Ureter (tissue), 1 donor: ENCODE results near the gene LTO1. TPM values are rescaled to one million over a fixed set of nuclear protein-coding genes. Genes with fewer than 3 reads are reported as not detected.
"Not testable (repeated sequence)": the region's sequence is repeated elsewhere in the genome, so short reads cannot be mapped to it uniquely, and the experiment has no call there.

Experiments used
- DNase-seq: peaks from one replicate; pipeline ENCODE4 v3.0.0-alpha.2; 2020; ENCODE audit warnings: low spot score
- total RNA-seq: library from RNA; stranded (reverse); gene quantifications from one replicate; pipeline ENCODE4 v1.2.4, GENCODE V29; 2023
- donor health status: DM: yes; HTN: yes; CAD: no.

The LTO1 gene
- total RNA-seq, 1 donor from 2014 or later, result 42.1 TPM

DNA sequence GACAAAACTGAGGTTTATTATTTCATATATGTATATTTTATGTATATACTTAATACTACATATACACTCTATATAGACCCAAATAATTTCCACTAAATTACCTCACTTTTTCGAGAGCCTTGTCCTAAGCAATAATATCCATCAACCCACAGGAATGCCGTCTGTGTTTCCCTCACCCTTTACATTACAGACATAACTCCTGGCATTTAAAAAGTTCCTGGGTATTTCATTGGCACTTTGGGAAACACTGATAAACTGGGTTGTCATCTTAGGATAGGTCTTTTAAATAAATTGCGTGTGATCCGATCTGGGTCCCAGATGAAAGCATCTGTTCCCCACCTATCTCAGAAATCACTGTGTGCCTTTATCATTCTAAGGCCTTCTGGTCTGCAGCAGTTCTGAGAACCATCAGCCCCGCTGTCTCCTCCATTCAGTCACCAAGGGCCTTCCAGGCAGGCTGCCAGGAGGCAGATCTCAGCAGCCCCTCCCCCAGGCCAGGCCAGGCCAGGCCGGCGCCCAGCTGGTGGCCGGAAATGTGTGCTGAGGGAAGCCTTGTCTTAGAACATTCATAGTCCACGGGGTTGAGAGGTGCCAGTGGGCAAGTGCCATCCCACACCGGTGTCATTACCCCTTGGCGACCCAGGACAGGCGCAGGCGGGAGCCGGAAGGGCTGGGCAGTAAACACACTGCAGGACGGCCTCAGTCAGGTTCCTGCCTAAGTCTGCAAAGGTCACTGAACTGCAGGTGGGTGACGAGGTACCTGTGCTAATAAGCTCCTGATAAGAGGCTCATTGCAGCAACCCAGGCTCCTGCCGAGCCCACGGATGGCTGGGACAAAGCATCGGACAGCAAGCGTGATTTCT, 25.4 kb upstream of the LTO1 start:
- no peak for DNase-seq

DNA sequence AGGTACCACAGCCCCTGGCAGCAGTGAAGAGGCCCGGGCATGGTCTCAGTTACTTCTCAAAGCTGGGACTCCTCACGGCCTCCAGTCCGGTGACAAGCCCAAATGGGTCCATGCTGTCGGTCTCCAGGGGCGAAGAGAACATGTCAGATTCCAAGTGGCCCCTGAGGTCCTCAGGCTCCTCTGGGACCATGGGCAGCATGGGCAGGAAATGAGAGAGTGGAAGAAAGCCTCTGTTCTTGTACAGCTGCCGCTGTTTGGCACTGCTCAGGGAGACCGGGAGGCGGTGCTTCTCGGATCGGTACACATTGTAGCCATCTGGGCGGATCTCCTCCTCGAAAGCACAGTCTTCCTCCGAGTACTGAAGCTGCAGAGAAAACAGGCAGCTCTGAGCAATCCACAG, 24.1 kb upstream of the LTO1 start:
- no peak for DNase-seq

DNA sequence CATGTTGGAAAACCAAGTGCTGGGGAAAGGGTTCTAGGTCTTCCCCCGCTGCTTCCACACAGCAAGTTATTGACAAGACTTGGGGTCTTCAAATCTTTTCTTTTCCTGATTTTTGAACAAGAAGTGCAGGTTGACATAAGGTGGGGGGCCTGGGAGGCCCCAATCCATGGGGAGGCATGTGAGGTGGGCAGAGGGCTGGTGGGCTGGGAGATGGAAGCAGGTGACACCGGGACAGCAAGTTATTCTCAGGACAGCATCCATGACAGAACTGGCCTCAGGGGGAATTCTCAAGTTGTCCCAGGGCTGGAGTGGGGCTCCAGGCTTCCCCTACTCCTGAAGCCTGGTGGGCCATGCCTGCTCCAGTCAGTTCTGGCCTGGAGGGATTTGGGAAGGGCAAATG, 23.2 kb upstream of the LTO1 start:
- DNase-seq, result no peak

DNA sequence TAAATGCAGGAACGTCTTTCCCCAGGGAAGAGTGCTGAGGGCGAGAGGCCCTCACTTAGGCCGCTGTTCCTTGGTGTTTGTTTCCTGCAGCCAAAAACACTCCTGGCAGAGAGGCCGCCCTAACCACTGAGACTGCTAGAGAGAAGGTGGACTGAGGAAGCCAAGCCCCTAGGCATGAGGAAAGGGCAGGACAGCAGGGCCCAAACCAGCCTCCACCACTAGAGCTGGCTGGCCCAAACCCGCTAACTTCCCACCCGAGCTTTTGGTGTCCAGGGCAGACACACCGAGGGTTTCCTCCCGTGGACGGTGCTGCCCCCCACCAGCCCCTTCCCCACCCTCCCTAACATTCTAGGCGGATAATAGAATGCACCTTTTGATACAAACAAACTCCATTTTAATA, 22.7 kb upstream of the LTO1 start:
- no peak for DNase-seq

DNA sequence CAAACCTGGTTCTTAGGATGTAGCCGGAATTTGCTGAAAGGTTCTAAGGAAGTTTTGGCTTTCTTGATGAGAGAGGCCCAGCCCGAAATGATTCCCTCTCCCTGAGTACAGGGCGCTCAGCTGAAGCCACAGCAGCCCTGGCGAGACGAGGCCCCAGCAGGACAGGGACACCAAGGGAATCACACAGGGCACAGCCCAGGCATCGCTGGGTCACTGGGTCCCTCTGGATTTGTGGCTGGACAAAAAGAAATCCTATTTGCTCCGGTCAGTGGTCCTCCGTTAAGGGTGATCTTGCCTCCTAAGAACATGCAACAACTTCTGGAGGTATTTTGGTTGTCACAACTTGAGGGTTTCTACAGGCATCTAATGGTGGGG, 22.3 kb upstream of the LTO1 start:
- no peak for DNase-seq

DNA sequence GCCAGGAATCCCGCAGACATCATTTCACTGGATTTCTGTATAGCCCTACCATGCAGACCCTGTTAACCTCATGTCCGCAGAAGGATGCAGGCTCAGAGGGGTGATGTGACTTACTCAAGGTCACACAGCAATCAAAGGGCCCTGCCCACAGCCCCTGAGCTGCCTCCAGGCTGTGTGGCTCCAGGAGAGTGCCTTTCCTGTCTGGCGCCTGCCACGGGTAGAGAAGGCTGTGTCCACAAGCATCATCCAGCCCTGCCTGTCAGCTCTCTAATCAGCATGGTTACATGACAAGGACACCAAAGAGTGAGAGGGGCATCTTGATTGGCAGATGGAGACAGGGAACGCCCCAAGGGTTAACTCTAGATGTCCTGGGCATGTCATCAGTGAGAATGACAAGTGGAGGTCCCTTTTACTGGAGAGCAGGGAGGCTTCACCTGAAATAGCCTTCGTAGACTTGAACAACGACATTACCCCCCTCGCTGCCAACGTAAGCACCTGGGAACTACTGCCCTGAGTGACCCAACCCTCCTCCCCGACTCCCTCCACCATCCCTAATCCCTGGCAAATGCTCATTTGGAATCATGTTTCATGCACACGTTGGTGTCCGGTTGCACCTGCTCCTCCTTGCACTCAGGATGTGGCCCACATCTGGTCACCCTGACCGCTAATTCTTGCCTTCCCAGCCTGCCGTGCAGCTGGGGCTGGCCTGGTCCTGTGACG, 21.8 kb upstream of the LTO1 start:
- no peak for DNase-seq

DNA sequence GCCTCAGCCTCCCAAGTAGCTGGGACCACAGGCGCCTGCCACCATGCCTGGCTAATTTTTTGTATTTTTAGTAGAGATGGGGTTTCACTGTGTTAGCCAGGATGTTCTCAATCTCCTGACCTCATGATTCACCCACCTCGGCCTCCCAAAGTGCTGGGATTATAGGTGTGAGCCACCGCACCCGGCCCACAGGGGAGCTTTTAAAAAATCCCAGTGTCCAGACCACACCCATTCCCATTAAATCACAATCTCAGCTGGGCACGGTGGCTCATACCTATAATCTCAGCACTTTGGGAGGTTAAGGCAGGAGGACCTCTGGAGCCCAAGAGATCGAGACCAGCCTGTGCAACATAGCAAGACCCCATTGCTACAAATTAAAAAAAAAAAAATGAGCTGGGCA, 20.8 kb upstream of the LTO1 start:
- not testable (repeated sequence) for DNase-seq

DNA sequence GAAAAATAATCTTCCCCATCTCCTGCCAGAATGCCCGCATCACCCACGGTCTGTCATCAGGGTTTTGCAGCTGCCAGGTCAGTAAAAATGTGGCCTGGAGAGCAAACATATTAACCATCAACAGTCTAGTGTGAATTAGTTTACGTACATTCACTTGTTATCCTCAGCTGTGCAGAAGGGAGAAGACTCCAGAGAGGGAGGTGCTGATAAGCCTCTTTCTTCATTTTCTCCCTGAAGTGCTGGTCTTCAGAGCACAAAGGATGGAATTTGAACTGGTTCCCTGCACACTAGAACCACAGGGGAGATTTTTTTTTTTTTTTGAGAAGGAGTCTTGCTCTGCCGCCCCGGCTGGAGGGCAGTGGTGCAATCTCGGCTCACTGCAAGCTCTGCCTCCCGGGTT, 20.4 kb upstream of the LTO1 start:
- DNase-seq, result no peak

DNA sequence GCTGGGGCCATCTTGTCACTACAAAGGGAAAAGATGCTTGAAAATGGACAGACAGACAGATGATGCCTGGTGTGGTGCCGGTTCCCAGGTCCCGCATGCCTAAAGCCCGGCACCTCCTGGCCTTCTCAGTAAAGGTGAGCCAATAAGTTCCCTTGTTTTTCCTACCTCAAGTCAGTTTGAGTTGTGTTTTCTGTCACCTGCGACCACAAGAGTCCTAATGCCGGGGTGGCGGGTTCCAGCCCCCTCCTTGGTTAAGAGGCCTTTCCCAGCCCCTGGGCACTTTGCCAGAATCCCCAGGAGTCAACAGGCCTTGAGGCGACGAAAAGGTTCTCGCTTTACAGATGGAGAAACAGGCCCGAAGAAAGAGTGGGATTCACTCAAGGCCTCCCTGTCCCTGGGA, 19.6 kb upstream of the LTO1 start:
- no peak for DNase-seq

DNA sequence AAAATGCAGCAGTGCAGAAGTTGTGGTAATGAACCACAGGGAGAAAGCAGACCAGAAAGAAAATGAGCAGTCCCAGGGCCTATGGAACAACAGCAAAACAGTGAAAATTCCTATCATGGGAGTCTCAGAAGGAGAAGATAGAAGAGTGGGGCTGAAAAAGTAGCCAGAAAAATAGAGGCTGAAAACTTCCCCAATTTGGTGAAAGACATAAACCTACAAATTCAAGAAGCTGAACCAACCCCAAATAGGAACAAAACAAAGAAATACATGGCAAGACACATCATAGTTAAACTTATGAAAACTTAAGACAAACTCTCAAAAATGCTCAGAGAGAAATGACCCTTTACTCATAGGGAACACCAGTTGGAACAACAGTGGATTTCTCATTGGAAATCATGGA, 17.3 kb upstream of the LTO1 start:
- DNase-seq, result no peak

DNA sequence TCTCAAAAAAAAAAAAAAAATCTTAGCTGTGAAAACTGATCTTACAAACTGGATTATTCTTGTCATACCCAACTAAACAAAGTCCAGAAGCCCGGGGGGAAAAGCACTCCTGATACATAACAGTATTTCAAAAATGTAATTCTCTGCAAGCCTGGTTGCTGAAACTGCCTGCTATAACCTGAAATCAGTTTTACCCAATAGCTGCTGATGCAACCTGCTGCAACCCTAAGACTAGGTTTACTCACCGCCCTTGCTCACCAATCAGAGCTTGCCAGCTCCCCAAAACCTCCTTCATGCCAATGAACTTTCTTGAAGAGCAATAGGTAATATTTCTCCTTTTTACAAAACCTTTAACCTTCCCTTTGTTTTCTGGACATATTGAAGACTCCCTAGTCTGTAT, 16.3 kb upstream of the LTO1 start:
- DNase-seq, result no peak

DNA sequence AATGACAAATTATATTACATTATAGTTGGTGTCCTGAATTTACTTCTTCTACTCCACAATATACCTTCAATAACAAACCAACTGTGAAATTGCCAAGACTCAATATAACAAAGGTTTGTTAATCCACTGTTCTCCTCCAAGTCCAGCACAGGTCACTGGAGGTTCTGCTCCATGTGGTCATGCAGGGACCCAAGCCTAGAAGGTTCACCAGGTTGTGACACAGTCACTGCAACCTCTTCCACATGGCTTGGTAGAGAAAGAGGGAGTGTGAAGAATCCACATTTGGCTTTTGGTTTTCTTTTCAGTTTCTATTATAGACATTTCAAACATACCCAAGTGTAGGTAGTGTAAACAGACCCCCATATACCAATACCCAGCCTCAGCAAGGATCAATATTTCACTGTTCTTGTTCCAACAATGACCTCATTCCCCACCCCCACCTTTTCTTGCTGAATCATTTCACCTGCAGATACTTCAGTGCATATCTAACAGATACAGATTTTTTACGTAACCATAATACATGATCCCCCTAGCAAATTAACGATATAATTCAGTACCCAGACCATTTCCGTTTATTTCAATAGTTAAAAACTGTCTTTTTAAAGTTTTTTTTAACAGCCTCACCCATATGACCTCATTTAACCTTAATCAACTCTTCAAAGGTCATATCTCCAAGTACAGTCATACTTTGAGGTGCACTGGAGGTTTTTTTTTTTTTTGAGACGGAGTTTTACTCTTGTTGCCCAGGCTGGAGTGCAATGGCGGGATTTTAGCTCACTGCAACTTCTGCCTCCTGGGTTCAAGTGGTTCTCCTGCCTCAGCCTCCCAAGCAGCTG, 14.5 kb upstream of the LTO1 start:
- no peak for DNase-seq

DNA sequence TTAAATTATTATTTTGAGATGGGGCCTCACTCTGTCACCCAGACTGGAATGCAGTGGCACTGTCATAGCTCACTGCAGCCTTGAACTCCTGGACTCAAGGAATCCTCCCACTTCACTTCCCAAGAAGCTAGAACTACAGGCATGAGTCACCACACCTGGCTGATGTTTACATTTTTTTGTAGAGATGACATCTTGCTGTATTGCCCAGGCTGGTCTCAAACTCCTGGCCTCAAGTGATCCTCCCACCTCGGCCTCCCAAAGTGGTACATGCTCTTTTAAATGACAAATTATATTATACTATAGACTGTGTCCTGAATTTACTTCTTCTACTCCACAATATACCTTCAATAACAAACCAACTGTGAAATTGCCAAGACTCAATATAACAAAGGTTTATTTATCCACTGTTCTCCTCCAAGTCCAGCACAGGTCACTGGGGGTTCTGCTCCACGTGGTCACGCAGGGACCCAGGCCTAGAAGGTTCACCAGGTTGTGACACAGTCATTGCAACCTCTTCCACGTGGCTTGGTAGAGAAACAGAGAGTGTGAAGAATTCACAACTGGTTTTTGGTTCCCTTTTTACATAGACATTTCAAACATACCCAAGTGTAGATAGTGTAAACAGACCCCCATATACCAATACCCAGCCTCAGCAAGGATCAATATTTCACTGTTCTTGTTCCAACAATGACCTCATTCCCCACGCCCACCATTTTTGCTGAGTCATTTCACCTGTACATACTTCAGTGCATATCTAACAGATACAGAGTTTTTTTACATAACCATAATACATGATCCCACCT, 13.0 kb upstream of the LTO1 start:
- DNase-seq, result not testable (repeated sequence)

DNA sequence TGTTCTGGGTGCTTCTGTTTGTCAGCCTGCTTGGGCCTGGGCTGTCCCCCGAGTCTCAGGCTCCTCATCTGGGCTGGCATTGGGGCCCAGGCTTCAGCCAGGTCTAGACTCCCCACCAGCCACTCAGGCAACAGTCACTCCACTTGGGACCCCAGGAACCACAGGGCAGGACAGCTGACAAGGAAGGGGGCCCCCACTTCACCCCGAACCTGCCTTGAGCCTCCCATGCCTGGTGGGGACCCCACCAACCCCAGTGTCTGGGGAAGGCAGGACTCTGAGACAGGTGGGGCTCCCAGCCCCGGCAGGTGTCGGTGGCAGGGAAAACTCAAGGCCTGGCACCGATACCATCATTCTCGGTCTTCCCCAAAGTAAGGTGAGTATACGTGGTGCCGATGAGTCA, 11.7 kb upstream of the LTO1 start:
- no peak for DNase-seq

DNA sequence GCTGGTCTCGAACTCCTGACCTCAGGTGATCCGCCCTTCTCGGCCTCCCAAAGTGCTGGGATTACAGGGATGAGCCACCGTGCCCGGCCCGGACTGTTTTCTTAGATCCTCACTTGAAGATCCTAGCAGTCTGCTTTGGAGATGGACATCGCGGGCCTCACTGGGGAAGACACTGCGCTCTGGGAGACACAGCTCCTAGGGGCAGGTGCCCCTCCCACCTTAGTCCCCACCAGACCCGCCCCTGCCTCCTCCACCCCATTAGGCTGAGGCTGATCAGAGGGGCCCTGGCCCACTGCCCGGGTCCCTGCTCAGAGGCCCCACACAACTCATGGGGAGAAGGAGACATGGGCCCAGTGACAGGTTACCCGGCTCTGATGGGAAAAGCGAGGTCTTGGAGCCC, 11.3 kb upstream of the LTO1 start:
- DNase-seq, result no peak

DNA sequence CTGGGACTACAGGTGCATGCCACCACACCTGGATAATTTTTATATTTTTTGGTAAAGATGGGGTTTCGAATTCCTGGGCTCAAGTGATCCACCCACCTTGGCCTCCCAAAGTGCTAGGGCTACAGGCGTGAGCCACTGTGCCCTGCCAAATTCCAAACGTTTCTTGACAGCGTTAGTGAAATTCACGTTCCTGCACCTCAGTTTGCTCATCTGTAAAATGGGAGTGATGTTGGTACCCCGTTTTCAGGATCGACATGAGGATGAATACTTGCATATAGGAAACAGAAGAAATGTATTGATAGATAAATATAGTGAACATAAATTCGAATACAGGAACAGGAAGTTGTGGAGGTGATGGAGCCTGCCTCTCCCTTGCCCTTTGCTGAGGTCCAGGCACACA, 10.2 kb upstream of the LTO1 start:
- no peak for DNase-seq

DNA sequence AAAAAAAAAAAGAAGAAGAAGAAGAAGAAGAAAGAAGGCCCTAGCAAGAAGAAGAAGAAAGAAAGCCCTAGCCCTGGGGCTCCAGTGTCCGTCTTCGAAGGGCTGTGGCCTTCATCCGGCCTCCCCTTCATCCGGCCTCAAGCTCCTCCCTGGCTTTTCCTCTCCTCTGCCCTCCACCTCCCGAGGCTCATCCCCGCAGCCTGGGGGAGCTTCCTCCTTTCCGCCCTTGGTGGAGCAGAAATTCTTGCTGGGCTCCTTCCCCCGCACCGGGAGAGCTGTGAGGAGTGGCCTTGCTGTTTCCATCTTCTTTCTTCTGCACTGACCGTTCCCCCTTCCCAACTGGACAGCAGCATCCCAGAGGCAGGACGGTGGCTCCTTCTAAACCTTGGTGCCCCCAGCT, 9.5 kb upstream of the LTO1 start:
- DNase-seq, result no peak

DNA sequence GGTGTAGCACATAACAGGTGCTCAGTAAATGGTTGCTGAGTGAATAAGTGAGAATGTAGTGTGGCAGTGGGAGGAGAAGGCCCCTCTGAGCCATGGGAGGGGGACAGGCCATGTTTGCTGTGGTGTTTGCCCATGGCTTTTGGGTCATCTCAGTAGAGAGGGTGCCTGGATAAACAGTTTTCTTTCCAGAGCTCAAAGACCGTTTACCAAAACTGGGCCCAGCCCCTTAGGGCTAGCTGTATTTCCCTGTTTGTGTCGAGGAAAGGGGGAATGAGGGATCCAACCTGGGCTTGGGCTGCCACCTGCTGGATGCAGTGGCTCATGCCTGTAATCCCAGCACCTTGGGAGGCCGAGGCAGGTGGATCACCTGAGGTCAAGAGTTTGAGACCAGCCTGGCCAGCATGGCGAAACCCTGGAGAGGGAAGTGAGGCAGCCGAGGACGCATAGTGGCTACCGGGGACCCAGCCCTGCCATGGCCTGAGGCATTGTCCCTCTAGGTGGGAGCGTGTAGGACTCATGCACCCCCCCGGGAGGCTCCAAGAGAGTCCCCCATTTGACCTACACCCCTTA, 8.7 kb upstream of the LTO1 start:
- no peak for DNase-seq

DNA sequence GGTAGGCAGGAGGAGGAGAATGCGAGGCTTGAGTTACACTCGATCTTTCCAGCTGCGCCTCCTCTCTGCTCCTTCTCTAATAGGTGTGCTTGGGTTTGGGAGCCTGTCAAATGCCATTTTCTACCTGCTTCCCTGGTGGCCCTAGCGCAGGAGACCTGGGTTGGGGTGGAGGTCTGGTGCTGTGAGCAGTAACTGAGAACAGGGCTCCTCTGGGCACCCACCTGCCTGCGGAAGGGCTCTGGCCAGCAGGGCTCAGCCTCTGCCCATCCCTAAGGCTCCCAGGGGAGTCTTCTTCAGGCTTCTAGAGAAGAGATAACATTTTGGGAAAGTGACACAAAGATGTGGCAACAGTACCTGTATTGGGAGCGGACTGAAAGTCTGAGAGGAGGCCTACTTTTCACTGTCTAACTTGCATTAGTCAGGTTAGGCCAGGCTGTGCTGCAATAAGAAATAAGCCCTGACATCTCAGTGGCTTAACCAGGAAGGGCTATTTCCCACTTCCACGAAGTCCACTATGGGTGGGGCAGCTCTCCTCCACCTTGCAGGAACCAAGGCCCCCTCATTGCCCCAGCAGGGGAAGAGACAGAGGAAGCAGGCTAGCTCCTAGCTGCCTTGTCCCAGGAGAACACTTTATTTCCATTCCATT, 7.7 kb upstream of the LTO1 start:
- no peak for DNase-seq

DNA sequence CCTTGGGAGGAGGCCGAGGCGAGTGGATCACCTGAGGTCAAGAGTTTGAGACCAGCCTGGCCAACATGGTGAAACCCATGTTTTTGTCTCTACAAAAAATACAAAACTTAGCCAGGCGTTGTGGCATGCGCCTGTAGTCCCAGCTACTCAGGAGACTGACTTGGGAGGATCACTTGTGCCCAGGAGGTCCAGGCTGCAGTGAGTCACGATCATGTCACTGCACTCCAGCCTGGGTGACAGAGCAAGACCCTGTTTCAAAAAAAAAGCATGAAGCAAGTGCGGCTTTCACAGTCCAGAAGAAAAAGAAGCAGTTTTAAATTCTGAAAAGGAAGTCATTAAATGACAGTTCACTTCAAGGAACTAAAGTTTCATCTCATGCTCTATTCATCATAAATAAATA, 7.1 kb upstream of the LTO1 start:
- DNase-seq, result no peak

DNA sequence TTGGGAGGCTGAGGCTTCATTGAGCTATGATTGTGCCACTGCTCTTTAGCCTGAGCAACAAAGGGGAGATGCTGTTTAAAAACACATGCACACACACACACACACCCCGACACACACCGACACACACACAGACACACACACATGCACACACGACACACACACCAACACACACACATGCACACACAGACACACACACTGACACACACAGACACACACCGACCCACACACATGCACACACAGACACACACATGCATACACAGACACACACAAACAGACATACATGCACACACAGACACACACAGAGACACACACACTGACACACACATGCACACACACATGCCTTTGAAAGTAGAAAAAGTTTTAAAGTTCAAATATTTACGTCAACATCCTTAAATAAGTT, 5.5 kb upstream of the LTO1 start:
- no peak for DNase-seq
